ENCODE measurements around the gene N4BP2L2.
A peak's percentile ranks its signal among the peaks of the same experiment; 100 is the strongest.

The N4BP2L2 gene

GRCh38 chr13:32530841-32531253, 7.7 kb downstream of the N4BP2L2 start:
- peak; percentile 89 for DNase-seq (ENCODE audit: low read depth)

GRCh38 chr13:32528358-32528757, 10.2 kb downstream of the N4BP2L2 start:
- peak; percentile 40 for DNase-seq (ENCODE audit: low read depth)

- DNase-seq (ENCODE audit: low read depth), result no peak
Observed at GRCh38 chr13:32527151-32527550, 11.4 kb downstream of the N4BP2L2 start.

- DNase-seq (ENCODE audit: low read depth), result no peak
Observed at GRCh38 chr13:32525766-32526165, 12.8 kb downstream of the N4BP2L2 start.

GRCh38 chr13:32515246-32515645, 23.3 kb downstream of the N4BP2L2 start:
- DNase-seq (ENCODE audit: low read depth), result peak; percentile 76

- DNase-seq (ENCODE audit: low read depth), result no peak
Observed at GRCh38 chr13:32511482-32511881, 27.1 kb downstream of the N4BP2L2 start.

GRCh38 chr13:32504876-32505275, 33.7 kb downstream of the N4BP2L2 start:
- no peak for DNase-seq (ENCODE audit: low read depth)

GRCh38 chr13:32504263-32504662, 34.3 kb downstream of the N4BP2L2 start:
- DNase-seq (ENCODE audit: low read depth), result no peak

GRCh38 chr13:32503727-32504126, 34.9 kb downstream of the N4BP2L2 start:
- DNase-seq (ENCODE audit: low read depth), result no peak

- DNase-seq (ENCODE audit: low read depth), result peak; percentile 12
Observed at GRCh38 chr13:32501064-32501463, 37.5 kb downstream of the N4BP2L2 start.

- DNase-seq (ENCODE audit: low read depth), result no peak
Observed at GRCh38 chr13:32499538-32500210, 38.9 kb downstream of the N4BP2L2 start.

GRCh38 chr13:32497589-32497988, 41.0 kb downstream of the N4BP2L2 start:
- DNase-seq (ENCODE audit: low read depth), result no peak

GRCh38 chr13:32496599-32497160, 41.9 kb downstream of the N4BP2L2 start:
- DNase-seq (ENCODE audit: low read depth), result no peak

GRCh38 chr13:32495841-32496240, 42.8 kb downstream of the N4BP2L2 start:
- no peak for DNase-seq (ENCODE audit: low read depth)

GRCh38 chr13:32495429-32495828, 43.2 kb downstream of the N4BP2L2 start:
- no peak for DNase-seq (ENCODE audit: low read depth)

GRCh38 chr13:32491028-32491427, 47.6 kb downstream of the N4BP2L2 start:
- DNase-seq (ENCODE audit: low read depth), result no peak

GRCh38 chr13:32476892-32477291, 61.7 kb downstream of the N4BP2L2 start:
- no peak for DNase-seq (ENCODE audit: low read depth)

GRCh38 chr13:32476021-32476731, 62.4 kb downstream of the N4BP2L2 start:
- no peak for DNase-seq (ENCODE audit: low read depth)

- no peak for DNase-seq (ENCODE audit: low read depth)
Observed at GRCh38 chr13:32474999-32475792, 63.4 kb downstream of the N4BP2L2 start.

- no peak for DNase-seq (ENCODE audit: low read depth)
Observed at GRCh38 chr13:32473650-32474049, 64.9 kb downstream of the N4BP2L2 start.

GRCh38 chr13:32472194-32472621, 66.4 kb downstream of the N4BP2L2 start:
- peak; percentile 12 for DNase-seq (ENCODE audit: low read depth)

- DNase-seq (ENCODE audit: low read depth), result peak; percentile 64
Observed at GRCh38 chr13:32471187-32471922, 67.2 kb downstream of the N4BP2L2 start.

All from iris pigment epithelial cell (primary cell).